Eye (tissue), 1 donor: ENCODE results near the gene HOXB13.
"Not testable (repeated sequence)": the region's sequence is repeated elsewhere in the genome, so short reads cannot be mapped to it uniquely, and the experiment has no call there.

Experiments
- DNase-seq: peaks from one replicate; pipeline ENCODE4 v3.0.0-alpha.2; 2015

Gene HOXB13

GRCh38 chr17:48726114-48726915, 2.2 kb downstream of the HOXB13 start:
- peak; percentile 54 for DNase-seq

- DNase-seq = peak; percentile 49
Observed at GRCh38 chr17:48725288-48726064, 3.1 kb downstream of the HOXB13 start.

DNA sequence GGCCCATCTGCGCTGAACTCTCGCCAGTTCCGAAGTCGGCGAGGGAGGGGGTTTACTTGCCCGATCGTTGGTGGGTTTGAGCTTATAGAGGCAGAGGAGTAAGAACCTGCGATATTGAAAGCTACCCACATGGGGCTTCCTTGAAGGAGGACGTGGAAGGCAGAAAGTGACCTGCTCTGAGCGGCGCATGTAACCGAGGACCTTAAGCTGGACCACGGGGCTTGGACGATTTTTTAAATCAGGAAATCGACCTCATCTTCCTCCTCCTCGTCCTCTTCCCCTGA, 3.6 kb downstream of the HOXB13 start:
- no peak for DNase-seq

DNA sequence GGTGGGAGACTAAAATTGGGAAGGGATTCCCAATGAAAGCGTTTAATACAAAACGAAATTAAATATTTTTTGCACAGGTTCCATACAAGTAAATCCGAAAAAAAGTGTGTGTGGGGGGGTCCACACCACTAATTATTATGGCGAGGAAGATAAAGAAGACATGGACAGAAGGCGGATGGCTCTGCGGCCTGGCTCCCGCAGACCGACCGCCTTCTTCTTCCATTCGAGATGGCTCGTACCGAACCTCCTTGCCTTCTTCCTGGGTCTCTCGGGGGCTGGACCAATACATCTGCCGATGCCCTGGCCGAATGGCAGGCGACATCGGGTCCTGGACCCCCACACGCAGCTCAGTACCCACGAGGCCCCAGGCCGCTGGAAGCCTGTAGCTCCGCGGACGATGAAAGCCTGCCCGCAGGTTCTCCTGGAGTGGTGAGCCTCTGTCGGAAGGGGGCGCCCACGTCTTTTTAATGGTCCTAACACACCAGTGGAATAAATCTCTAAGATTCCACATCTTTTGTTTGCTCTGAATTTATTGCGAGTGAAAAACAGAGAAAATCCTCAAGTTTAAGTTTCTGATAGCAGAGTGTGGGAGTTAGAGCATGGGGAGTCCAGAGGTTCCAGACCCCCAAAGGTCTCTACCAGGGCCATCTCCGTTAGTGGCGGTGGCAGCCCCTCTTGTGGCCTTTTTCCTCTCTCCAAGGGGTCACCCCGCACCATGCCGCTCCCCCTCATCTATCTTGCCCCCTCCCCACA, 4.1 kb downstream of the HOXB13 start:
- peak; percentile 94 for DNase-seq

- peak; percentile 62 for DNase-seq
Observed at GRCh38 chr17:48723423-48724250, 4.9 kb downstream of the HOXB13 start.

- DNase-seq = peak; percentile 39
Observed at GRCh38 chr17:48722915-48723422, 5.6 kb downstream of the HOXB13 start, which contains the start of gene PRAC2. Gene PRAC2, plus strand, starts transcription at chr17:48723185. Its CDS starts 1,226 bp downstream, at chr17:48724411.

- DNase-seq = no peak
Observed at GRCh38 chr17:48722201-48722907, 6.2 kb downstream of the HOXB13 start, which contains the start of gene PRAC1. Gene PRAC1, minus strand, starts transcription at chr17:48722518. Its CDS starts 126 bp downstream, at chr17:48722392.

DNA sequence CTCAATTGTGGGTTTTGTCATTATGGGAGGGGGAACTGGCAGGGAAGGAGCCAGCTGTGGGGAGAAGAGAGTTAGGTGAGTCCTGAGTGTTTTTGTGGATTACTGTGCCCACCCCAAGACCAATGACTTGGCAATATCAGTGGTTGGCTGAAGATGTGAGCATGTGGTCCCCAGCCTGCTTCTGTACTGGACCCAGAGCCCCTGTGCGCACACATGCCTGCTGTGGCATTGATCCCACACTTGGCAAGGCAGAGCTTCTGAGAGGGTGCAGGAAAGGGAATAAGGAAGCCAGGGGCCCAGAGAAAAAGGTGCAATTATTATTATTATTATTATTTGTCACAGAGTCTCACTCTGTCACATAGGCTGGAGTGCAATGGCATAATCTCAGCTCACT, 7.5 kb downstream of the HOXB13 start:
- DNase-seq = no peak

DNA sequence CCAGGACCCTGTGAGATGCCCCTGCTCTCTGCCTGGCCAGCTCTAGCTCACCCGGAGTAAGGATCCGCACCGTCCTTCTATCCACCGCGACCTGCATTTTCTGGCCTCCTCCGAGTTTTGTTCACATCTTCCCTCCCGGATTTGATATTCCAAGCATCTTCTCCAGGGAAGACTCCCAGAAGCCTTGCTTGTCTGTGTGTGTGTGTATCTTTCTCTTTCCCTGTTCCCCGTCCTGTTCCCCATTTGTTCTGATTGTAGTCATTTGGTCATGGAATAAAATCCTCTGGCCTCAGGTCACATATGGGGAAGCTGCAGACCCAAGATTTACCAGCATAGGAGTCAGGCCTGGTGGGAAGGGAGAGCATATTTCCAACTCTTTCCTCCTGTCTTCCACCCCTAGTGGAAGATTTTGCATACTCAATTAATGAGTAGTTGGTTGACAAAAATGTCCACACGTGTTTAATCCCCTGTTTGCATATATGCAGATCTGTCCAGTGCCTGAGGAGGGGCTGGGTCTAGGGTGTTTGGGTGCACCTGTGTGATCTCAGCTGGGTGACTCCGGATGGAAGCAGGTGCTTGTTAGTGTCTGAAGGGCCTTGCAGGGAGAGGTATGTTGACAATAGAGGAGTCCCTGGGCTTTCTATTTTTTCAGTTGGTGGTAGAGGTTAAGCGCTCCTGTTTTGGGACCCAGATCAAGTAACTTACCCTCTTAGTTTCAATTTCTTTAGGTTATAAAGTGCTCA, 8.1 kb downstream of the HOXB13 start:
- DNase-seq = peak; percentile 53

GRCh38 chr17:48719642-48720265, 8.8 kb downstream of the HOXB13 start:
- DNase-seq = peak; percentile 67

DNA sequence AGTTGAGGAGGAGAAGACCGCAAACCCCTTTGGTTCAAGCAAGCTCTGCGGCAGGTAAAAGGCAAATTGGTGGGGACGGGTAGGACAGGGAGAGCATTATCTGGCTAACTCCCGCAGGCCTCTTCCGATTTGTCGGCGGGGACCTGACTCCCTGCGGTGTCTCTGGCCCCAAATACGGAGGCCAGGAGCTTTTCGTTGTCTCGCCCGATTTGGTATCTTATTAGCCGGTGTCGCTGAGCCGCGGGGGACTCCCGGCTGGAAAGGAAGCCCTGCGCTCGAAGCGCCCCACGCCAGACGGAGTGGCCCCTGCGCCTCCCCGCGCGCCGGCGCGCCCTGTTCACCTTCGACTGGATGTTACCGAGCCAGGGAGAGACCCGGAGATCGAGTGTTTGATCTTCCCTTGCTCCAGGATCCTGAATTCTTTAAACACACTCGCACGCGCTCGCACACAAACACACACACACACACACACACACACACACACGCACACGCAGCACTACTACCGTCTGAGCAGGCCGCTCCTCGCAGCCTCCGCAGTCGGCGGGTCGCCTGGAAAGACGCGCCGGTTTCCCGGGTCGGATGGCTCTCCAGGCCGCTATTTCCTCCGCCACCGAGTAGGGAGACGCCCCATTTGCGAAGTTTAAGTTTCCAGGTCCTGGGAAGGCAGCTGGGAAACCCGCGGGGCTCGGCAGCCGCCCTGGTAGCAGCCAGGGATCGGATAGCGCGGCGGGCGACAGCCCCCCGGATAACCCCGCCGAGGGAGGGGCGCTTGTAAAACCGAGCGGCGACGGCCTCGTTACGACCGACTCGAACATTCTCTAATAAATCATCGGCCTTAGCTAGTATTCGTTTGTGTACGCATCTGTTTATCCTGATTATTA, 9.5 kb downstream of the HOXB13 start:
- peak; percentile 73 for DNase-seq

- peak; percentile 85 for DNase-seq
Observed at GRCh38 chr17:48718227-48718760, 10.3 kb downstream of the HOXB13 start.

- DNase-seq = peak; percentile 57
Observed at GRCh38 chr17:48717367-48718226, 11.0 kb downstream of the HOXB13 start.

DNA sequence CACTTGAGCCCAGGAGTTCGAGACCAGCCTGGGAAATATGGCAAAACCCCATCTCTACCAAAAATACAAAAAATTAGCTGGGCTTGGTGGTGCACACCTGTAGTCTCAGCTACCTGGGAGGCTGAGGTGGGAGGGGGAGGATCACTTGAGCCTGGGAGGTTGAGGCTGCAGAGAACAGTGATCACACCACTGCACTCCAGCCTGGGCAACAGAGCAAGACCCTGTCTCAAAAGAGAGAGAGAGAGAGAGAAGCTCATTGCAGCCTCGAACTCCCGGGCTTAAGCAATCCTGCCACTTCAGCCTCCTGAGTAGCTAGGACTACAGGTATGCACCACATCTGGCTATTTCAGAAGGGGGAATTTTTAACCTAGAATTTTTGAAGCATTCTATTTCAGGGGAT, 12.0 kb downstream of the HOXB13 start:
- DNase-seq = not testable (repeated sequence)

DNA sequence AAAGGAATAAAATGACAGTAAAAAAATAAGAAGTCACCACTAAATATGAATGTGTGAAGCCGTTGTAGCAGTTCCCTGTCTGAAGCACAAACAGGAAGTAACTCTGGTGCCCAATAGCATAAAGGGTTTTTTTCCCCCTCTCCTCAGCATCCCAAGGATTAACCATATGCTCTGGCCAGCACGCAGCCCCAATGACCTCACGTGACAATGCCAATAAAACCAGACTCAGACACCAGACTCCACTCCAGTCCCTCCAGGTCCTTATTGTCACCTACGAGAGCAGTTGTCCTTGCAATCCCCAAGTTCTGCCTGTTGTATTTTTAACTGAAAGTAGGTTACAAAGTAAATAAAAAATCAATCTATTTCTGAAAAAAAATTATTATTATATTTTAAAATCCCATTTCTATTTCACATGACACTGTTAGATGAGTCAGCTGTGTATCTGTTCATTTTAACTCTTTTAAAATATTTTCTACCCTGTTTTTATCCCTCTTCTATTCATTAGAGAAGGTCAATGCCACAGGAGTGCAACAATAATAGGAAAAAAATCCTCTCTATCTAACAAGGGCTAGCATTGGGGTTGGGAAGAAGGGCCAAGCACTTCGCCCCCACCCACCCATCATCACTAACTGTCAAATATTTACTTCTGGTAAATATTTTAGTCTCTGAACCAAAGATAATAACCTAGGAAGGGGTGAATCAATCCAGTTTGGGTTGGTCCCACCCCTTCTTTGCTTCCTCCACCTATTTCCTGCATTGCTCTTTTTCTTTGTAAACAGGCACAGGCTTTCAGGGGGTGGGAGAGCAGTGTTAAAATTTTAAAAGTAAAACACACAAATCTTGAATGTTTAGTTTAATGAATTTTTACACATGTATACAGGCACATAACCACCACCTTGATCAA, 12.8 kb downstream of the HOXB13 start:
- DNase-seq = no peak

- DNase-seq = no peak
Observed at GRCh38 chr17:48711128-48711527, 17.4 kb downstream of the HOXB13 start.
